Measurements from ENCODE around the gene LRRC58. TPM values are rescaled to one million over a fixed set of nuclear protein-coding genes. Genes with fewer than 3 reads are reported as not detected.

LRRC58 gene
- total RNA-seq, 6 donors from 2014 or later, result 13.6 to 33.5 (median 18.6) TPM

DNA sequence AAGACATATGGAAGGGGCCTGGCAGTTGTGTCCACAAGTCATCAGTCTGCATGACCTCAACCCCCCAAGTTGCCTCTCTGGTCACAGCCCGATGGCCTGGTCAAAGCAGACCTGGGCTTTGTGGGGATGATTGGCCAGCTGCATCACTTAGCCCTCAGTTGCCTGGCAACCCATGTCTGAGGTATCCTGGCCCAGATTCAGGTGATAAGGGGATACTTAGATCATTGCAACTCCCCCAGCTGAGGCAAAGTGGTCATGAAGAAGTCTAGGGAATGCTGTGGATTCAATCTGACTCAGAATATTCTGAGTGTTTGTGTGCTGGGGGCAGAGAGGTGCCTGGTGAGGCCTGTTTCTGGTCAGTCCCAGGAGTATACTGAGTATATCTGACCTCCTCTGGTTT, 69.1 kb downstream of the LRRC58 start:
- peaks cover 0 to 4% (median 2%) of the 10 kb centered on the region in 4 donors for H3K27me3 ChIP-seq
- H3K4me1 ChIP-seq, result peaks cover 0 to 7% (median 2%) of the 10 kb centered on the region in 4 donors
- no peaks in the 10 kb centered on the region for H3K9me3 ChIP-seq
- H3K27ac ChIP-seq, result no peak overlapping the region
- TF ChIP-seq CTCF (IDR thresholded peaks at IDR 0.05) (no peak), POLR2AphosphoS5 (IDR thresholded peaks at IDR 0.05) (no peak), POLR2A (IDR thresholded peaks at IDR 0.05) (no peak), EP300 (IDR thresholded peaks at IDR 0.05) (no peak)
- DNase-seq (no peak), ATAC-seq (ENCODE audit: low FRiP score in 2 of 2) (no peak)
- no peaks in the 10 kb centered on the region for H3K36me3 ChIP-seq
- WGBS, 2 donors, result 58 to 90% methylated on average over 1 of the region's 1 CpG
- H3K4me3 ChIP-seq, result no peak overlapping the region

DNA sequence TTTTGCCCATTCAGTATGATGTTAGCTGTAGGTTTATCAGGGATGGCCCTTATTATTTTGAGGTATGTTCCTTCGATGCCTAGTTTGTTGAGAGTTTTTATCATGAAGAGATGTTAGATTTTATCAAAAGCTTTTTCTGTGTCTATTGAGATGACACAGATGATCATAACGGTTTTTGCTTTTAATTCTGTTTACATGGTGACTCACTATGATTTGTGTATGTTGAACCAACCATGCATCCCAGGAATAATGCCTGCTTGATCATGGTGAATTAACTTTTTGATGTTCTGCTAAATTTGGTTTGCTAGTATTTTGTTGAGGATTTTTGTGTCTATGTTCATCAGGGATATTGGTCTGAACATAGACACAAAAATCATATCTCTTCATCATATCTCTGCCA, 72.4 kb downstream of the LRRC58 start:
- no peaks in the 10 kb centered on the region for H3K4me1 ChIP-seq
- no peaks in the 10 kb centered on the region for H3K9me3 ChIP-seq
- no peak overlapping the region for H3K27ac ChIP-seq
- H3K27me3 ChIP-seq, result no peaks in the 10 kb centered on the region
- ATAC-seq (ENCODE audit: low FRiP score in 2 of 2) (no peak), DNase-seq (no peak)
- WGBS, 2 donors, result 82 to 91% methylated on average over 2 of the region's 2 CpGs
- no peak overlapping the region for H3K4me3 ChIP-seq
- H3K36me3 ChIP-seq, result no peaks in the 10 kb centered on the region
- TF ChIP-seq CTCF (IDR thresholded peaks at IDR 0.05) (no peak), POLR2A (IDR thresholded peaks at IDR 0.05) (no peak), POLR2AphosphoS5 (IDR thresholded peaks at IDR 0.05) (no peak), EP300 (IDR thresholded peaks at IDR 0.05) (no peak)

GRCh38 chr3:120275618-120276017, 73.5 kb downstream of the LRRC58 start:
- 36 to 44% methylated on average over 4 of the region's 4 CpGs for WGBS, 2 donors
- Histone ChIP-seq H3K9me3 (no peaks in the 10 kb centered on the region), H3K27me3 (no peaks in the 10 kb centered on the region), H3K27ac (no peak overlapping the region), H3K4me3 (no peak overlapping the region), H3K36me3 (no peaks in the 10 kb centered on the region), H3K4me1 (no peaks in the 10 kb centered on the region)
- DNase-seq (no peak), ATAC-seq (ENCODE audit: low FRiP score in 2 of 2) (no peak)
- no peak for TF ChIP-seq EP300 (IDR thresholded peaks at IDR 0.05)
- no peak for TF ChIP-seq CTCF (IDR thresholded peaks at IDR 0.05)
- no peak for TF ChIP-seq POLR2AphosphoS5 (IDR thresholded peaks at IDR 0.05)
- no peak for TF ChIP-seq POLR2A (IDR thresholded peaks at IDR 0.05)

DNA sequence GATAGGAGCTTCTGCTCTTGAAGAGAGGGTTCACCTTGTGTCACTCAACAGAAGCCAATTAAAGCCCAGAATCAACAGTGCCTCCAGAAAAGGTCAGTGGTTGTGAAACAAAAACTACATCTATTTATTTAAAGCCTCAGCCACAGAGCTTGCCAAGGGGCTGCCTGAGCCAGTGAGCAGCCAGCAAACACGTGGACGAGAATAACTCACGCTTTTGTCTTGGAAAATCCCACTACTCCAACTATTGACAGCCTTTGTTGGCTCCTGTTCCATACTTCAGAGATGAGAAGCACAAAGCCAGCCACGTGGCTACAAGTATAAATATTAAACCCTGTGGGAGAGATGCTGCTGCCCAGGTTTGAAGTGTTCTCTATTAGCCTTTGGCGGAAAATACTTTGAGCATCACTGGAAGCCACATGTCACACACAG, 74.4 kb downstream of the LRRC58 start:
- no peak overlapping the region for H3K27ac ChIP-seq
- peak in 1 of 2 donors; percentile 60 for DNase-seq
- TF ChIP-seq EP300 (IDR thresholded peaks at IDR 0.05), result peak in 1 of 4 donors; percentile 9
- no peak for TF ChIP-seq CTCF (IDR thresholded peaks at IDR 0.05)
- H3K4me3 ChIP-seq, result no peak overlapping the region
- H3K36me3 ChIP-seq, result no peaks in the 10 kb centered on the region
- peak in 1 of 2 donors; percentile 31 for ATAC-seq (ENCODE audit: low FRiP score in 2 of 2)
- H3K9me3 ChIP-seq, result no peaks in the 10 kb centered on the region
- 42 to 61% methylated on average over 5 of the region's 5 CpGs for WGBS, 2 donors
- H3K27me3 ChIP-seq, result no peaks in the 10 kb centered on the region
- H3K4me1 ChIP-seq, result no peaks in the 10 kb centered on the region

Other genes with a start within 250 kb of the LRRC58 start
- 1 to 10 TPM in 1 of 6 donors, under 1 TPM in 4, not detected in 1; 0.20 to 1.0 (median 0.24) TPM for gene GPR156, start 64.1 kb downstream of the LRRC58 start, total RNA-seq
- gene FSTL1, start 101.6 kb upstream of the LRRC58 start, total RNA-seq, result 100 to 1,000 TPM in 3 of 6 donors, 10 to 100 TPM in 3; 35.6 to 480 (median 120) TPM
- gene NDUFB4, start 247.0 kb upstream of the LRRC58 start, total RNA-seq, result 100 to 1,000 TPM in 1 of 6 donors, 10 to 100 TPM in 5; 29.2 to 105 (median 79.4) TPM

All from upper lobe of left lung (tissue), 6 donors.